GM19193 (cell line): ENCODE results near the gene C1orf115.

Experiments
- POLR2A ChIP-seq: IDR thresholded peaks from 4 replicates; pipeline ENCODE4 v1.6.1; 2011; ENCODE audit not compliant: insufficient read depth, insufficient read length; ENCODE audit errors: extremely low read depth

C1orf115 gene

GRCh38 chr1:220690140-220691052 lies at the start of gene C1orf115:
Gene C1orf115 (plus strand): TSS chr1:220690363. CDS start chr1:220690403, 40 bp downstream.
- TF ChIP-seq POLR2A, result peak; percentile 58

- no peak for TF ChIP-seq POLR2A
Observed at GRCh38 chr1:220642285-220642684, 47.9 kb upstream of the C1orf115 start.

GRCh38 chr1:220652995-220653394 lies 37.2 kb upstream of the C1orf115 start:
- no peak for TF ChIP-seq POLR2A

- TF ChIP-seq POLR2A, result no peak
Observed at GRCh38 chr1:220655509-220655908, 34.7 kb upstream of the C1orf115 start.

- TF ChIP-seq POLR2A, result no peak
Observed at GRCh38 chr1:220655961-220656740, 34.0 kb upstream of the C1orf115 start.

- no peak for TF ChIP-seq POLR2A
Observed at GRCh38 chr1:220666349-220666748, 23.8 kb upstream of the C1orf115 start.

GRCh38 chr1:220669005-220669404 lies 21.2 kb upstream of the C1orf115 start:
- TF ChIP-seq POLR2A, result no peak

- TF ChIP-seq POLR2A, result no peak
Observed at GRCh38 chr1:220670365-220670764, 19.8 kb upstream of the C1orf115 start.

GRCh38 chr1:220673921-220674320 lies 16.2 kb upstream of the C1orf115 start:
- TF ChIP-seq POLR2A, result no peak

GRCh38 chr1:220677251-220677650 lies 12.9 kb upstream of the C1orf115 start:
- TF ChIP-seq POLR2A, result no peak

GRCh38 chr1:220680085-220680687 lies 10.0 kb upstream of the C1orf115 start:
- TF ChIP-seq POLR2A, result no peak

GRCh38 chr1:220681220-220681880 lies 8.8 kb upstream of the C1orf115 start:
- TF ChIP-seq POLR2A, result no peak

GRCh38 chr1:220682901-220683576 lies 7.1 kb upstream of the C1orf115 start:
- TF ChIP-seq POLR2A, result no peak

- no peak for TF ChIP-seq POLR2A
Observed at GRCh38 chr1:220684890-220685289, 5.3 kb upstream of the C1orf115 start.

GRCh38 chr1:220685879-220686278 lies 4.3 kb upstream of the C1orf115 start:
- TF ChIP-seq POLR2A, result no peak

- TF ChIP-seq POLR2A, result no peak
Observed at GRCh38 chr1:220687809-220688208, 2.4 kb upstream of the C1orf115 start.
